ENCODE measurements around the gene WNT8B.

DNA sequence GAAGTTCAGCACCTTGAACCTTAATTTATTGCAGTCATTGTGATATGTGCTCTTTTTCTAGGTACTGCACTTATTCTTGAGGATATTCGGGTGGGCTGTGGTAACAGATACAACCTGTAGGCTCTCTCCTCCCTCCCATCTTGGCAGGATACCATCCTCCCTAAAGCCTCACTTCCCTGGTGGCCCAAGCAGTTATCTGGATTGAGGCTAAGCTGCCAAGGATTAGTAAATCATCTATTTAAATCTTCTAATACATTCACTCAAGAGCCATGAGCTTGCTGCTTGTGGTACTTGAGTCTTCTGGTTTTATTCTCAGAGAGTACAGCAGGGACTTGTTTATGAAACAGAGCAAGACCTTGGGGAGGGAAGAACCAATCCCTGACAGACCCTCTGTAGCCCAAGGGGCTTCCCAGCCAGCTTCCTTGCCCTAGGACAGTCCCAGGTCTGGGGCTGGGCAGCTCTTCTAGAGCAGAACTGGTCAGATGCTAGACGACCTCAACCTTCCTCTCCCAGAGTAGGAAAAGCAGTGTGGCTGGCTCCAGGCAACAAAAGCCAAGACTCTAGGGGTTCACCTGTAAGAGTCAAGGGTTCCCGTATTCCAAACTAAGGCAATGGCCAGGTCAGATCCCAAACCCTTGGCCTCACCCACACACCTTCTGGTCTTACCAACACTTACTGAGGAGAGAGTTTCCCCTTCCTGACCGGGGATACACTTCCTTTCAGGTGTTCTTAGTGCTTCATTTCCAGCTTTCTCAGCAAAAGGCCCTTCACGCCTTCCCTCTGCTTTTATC, 21.3 kb downstream of the WNT8B start:
- TF ChIP-seq CTCF (IDR thresholded peaks at IDR 0.05), result no peak
- no peak for TF ChIP-seq POLR2A (IDR thresholded peaks at IDR 0.05)

All from esophagus squamous epithelium (tissue), 4 donors.